Measurements from ENCODE around the gene OXT.

Gene OXT

DNA sequence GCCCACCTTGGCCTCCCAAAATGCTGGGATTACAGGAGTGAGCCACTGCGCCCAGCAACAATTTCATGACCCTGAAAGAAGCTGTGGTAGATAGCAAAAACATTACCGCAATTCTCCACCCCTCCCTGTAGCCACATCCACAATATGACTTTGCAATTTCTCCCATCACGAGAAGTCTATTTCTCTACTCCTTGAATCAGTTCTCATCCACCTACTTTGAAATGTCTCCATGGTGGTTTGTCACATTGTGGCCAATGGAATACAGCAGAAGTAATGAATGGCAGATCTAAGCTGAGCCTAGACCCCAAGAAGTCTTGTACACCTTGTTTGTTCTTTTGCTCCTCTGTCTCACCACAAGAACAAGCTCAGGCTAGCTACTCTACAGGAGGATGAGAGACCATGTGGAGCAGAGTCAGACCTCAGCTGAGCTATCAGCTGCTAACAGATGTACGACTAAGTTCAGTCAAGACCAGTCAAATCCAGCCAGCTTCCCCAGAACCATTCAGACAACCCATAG lies 6.3 kb downstream of the OXT start:
- Histone ChIP-seq H3K4me1 (ENCODE audit: control insufficient read depth, insufficient read depth, low read length) (no peaks in the 10 kb centered on the region), H3K9ac (ENCODE audit: low read depth, low read length) (no peak overlapping the region), H3K9me3 (ENCODE audit: control insufficient read depth, insufficient read depth, low read length) (no peaks in the 10 kb centered on the region), H3K36me3 (ENCODE audit: control insufficient read depth, insufficient read depth, low read length) (no peaks in the 10 kb centered on the region), H3K27ac (ENCODE audit: low read depth, low read length) (no peak overlapping the region), H3K4me3 (ENCODE audit: low read depth, low read length) (no peak overlapping the region), H3K27me3 (ENCODE audit: control insufficient read depth, insufficient read depth, low read length) (peaks cover 34% of the 10 kb centered on the region)

DNA sequence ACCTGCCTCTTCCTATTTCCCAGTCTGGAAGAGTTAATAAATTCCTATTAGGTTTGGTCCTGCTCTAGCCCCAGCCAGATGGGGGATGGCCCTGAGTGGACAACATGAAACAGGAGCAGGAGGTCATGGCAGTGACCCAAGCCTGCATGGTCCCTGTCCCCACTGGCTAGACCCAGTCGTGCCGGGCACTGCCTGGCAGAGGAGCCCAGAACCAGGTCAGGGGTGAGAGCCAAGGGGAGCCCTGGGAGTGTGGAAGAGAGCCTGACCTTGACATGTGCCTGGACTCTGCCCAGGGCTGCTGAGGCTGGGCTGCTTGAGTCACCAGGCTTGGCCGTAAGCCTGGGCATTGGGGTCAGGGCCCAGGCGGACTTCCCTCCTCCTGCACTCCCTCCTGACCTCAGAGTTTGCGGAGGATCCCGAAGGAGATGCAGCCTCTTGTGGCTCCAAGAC lies 9.5 kb downstream of the OXT start:
- Histone ChIP-seq H3K27ac (ENCODE audit: low read depth, low read length) (no peak overlapping the region), H3K27me3 (ENCODE audit: control insufficient read depth, insufficient read depth, low read length) (peaks cover 51% of the 10 kb centered on the region), H3K36me3 (ENCODE audit: control insufficient read depth, insufficient read depth, low read length) (no peaks in the 10 kb centered on the region), H3K4me1 (ENCODE audit: control insufficient read depth, insufficient read depth, low read length) (0 out of 2 replicates have a peak, but pooled peaks cover 5% of the 10 kb centered on the region), H3K9ac (ENCODE audit: low read depth, low read length) (no peak overlapping the region), H3K9me3 (ENCODE audit: control insufficient read depth, insufficient read depth, low read length) (no peaks in the 10 kb centered on the region), H3K4me3 (ENCODE audit: low read depth, low read length) (no peak overlapping the region)

DNA sequence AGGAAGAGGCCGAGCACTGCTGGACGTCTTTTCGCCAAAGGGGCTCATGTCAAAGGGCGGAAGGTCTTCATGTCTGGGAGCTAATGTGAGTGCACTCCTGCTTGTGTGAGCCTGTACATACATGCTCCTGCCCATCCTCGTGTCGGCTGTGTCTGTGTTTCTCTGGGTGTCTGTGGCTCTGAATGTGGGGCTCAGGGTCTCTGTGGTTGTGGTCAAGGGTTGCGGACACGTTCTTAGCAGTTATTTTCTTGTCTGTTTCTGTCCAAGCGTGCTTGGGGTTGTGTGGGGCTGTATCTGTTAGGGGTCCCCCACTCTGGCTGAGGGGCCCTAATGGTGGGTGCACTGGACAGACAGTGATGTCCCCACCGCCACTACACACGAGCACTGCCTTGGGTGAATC lies 10.2 kb downstream of the OXT start:
- Histone ChIP-seq H3K9me3 (ENCODE audit: control insufficient read depth, insufficient read depth, low read length) (no peaks in the 10 kb centered on the region), H3K4me3 (ENCODE audit: low read depth, low read length) (no peak overlapping the region), H3K36me3 (ENCODE audit: control insufficient read depth, insufficient read depth, low read length) (no peaks in the 10 kb centered on the region), H3K27me3 (ENCODE audit: control insufficient read depth, insufficient read depth, low read length) (peaks cover 51% of the 10 kb centered on the region), H3K9ac (ENCODE audit: low read depth, low read length) (no peak overlapping the region), H3K4me1 (ENCODE audit: control insufficient read depth, insufficient read depth, low read length) (0 out of 2 replicates have a peak, but pooled peaks cover 5% of the 10 kb centered on the region), H3K27ac (ENCODE audit: low read depth, low read length) (no peak overlapping the region)

DNA sequence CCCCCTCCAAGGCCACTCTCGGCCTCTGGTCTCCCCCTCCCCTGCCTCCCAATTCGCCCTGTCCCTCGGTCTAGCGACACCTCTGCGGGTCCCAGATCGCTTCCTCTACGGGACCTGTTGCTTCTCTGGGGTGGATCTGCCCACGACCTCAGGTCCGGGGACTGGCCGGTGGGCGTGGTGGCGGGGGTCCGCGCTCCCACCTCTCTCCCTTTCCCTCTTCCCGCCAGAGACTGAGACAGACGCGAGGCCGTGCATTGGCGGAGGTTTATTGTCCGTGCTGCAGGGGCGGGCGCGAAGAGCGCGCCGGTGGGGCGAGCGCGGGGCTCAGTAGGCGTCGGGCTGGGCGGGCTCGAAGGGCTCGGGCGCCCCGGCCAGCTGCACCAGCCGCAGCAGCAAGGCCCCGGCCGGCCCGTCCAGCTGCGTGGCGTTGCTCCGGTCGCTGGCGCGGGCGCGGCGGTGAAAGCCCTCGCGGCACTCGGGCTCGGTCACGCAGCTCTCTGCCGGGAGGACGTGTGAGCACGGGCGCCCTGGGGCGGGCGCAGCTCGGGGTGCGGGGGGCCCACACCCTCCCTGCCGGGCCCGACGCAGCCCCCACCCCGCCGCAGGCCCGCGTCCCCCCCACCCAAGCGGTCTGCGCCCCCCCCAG lies 11.0 kb downstream of the OXT start:
- Histone ChIP-seq H3K4me3 (ENCODE audit: low read depth, low read length) (peak overlapping the region; percentile 53; the same call in 1 of the 2 replicates), H3K9me3 (ENCODE audit: control insufficient read depth, insufficient read depth, low read length) (no peaks in the 10 kb centered on the region), H3K27ac (ENCODE audit: low read depth, low read length) (no peak overlapping the region), H3K27me3 (ENCODE audit: control insufficient read depth, insufficient read depth, low read length) (peaks cover 51% of the 10 kb centered on the region), H3K4me1 (ENCODE audit: control insufficient read depth, insufficient read depth, low read length) (0 out of 2 replicates have a peak, but pooled peaks cover 5% of the 10 kb centered on the region), H3K9ac (ENCODE audit: low read depth, low read length) (no peak overlapping the region), H3K36me3 (ENCODE audit: control insufficient read depth, insufficient read depth, low read length) (no peaks in the 10 kb centered on the region)

DNA sequence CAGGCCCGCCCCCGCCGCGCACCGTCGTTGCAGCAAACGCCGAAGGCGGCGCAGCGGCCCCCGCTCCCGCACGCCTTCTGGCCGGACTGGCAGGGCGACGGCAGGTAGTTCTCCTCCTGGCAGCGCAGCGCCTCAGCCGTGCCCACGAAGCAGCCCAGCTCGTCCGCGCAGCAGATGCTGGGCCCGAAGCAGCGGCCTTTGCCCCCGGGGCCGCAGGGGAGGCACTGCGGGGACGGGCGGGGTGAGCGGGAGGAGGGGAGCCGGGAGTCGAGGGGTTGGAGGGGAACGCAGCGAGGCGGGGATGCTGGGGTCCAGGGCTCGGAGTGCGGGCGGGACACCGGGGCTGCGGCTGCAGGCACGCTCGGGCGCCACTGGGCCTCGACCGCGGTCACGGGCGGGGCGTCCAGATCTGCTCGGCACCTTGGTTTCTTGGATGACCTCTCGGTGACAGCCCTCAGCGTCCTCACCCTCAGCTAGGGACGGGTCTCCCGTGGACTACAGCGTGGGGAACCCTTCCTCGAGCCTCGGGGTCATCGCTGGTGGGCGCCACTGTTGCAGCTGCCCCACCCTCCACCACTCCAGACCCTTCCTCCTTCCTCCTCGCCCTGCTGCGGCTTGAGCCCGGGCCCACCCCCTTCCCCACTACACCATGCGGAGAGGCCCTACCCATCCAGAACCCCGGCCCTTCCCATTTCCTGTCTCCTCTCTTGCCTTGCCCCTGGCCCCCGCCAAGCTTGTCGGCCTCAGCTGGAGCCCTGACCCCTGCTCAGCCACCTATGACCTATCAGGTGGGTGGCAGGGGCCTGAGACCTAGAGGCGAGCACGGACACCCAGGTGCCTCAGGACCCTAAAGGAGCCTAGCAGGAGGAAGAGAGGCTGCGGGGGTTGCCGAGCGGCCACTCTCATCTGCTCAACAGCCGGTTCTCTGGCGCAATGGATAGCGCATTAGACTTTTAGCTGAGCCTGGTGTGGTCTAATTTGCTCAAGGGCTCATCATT lies 11.8 kb downstream of the OXT start:
- H3K4me1 ChIP-seq (ENCODE audit: control insufficient read depth, insufficient read depth, low read length): 0 out of 2 replicates have a peak, but pooled peaks cover 5% of the 10 kb centered on the region
- H3K9me3 ChIP-seq (ENCODE audit: control insufficient read depth, insufficient read depth, low read length): no peaks in the 10 kb centered on the region
- no peaks in the 10 kb centered on the region for H3K36me3 ChIP-seq (ENCODE audit: control insufficient read depth, insufficient read depth, low read length)
- H3K9ac ChIP-seq (ENCODE audit: low read depth, low read length): no peak overlapping the region
- H3K27ac ChIP-seq (ENCODE audit: low read depth, low read length): no peak overlapping the region
- peaks cover 51% of the 10 kb centered on the region for H3K27me3 ChIP-seq (ENCODE audit: control insufficient read depth, insufficient read depth, low read length)
- peak overlapping the region; percentile 55 for H3K4me3 ChIP-seq (ENCODE audit: low read depth, low read length)

DNA sequence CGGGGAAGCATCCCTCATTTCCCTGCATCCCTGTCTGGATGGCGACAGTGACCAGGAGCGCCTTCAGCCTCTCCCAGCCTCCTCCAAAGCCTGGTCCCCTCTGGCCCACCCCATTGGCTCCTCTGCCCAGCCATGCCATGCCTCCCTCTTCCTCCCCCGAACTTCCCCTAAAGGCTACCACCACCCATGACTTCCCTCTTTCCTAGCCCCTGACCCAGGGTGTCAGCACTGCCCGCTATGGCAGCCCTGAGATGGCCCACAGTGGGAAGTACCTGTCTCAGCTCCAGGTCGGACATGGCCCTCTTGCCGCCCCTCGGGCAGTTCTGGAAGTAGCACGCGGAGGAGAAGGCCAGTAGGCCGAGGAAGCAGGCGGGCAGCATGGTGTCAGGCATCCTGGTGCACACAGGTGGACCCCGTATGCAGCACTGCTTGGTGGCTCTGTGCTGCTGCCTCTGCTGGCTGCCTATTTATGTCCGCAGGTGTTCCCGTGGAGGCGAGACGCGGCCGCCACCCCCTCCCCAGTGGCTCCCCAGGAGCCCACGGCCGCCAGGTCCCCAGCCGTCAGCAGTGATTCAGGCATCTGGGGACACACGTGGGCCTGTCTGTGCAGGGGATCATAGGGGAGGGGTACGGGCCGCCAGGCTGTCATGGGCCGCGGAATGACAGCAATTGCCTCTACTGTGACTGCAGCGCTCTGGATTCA lies 13.0 kb downstream of the OXT start, which contains the start of gene AVP:
Gene AVP (minus strand): TSS at position 442 of the 703 bp plus-strand sequence. CDS start 50 bp downstream, at position 392.
- 0 out of 2 replicates have a peak, but pooled peaks cover 5% of the 10 kb centered on the region for H3K4me1 ChIP-seq (ENCODE audit: control insufficient read depth, insufficient read depth, low read length)
- H3K9ac ChIP-seq (ENCODE audit: low read depth, low read length): no peak within 1 kb of the TSS
- H3K27ac ChIP-seq (ENCODE audit: low read depth, low read length): no peak within 1 kb of the TSS
- H3K4me3 ChIP-seq (ENCODE audit: low read depth, low read length): peak within 1 kb of the TSS; percentile 55; the same call in 1 of the 2 replicates
- H3K9me3 ChIP-seq (ENCODE audit: control insufficient read depth, insufficient read depth, low read length): no peaks in the 10 kb centered on the region
- H3K36me3 ChIP-seq (ENCODE audit: control insufficient read depth, insufficient read depth, low read length): no peaks in the 10 kb centered on the region
- peaks cover 51% of the 10 kb centered on the region for H3K27me3 ChIP-seq (ENCODE audit: control insufficient read depth, insufficient read depth, low read length)

DNA sequence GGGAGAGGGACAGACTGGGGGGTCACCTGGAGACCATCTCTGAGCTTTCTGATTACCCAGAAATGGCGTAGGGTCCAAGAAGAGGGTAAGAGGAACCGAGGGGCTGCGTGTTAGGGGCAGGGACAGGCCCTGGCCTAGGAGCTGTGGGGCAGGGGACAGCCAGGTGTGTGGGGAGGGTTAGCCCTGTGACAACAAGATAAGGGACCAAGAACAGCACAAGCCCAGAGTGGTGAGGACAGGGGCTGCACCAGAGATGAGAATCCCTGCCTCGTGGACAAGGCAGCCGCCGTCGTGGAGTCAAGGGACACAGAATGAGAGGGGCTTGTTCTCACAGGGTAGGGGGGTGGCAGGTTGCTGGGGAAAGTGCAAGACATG lies 13.6 kb downstream of the OXT start:
- no peak overlapping the region for H3K9ac ChIP-seq (ENCODE audit: low read depth, low read length)
- H3K36me3 ChIP-seq (ENCODE audit: control insufficient read depth, insufficient read depth, low read length): no peaks in the 10 kb centered on the region
- H3K4me1 ChIP-seq (ENCODE audit: control insufficient read depth, insufficient read depth, low read length): 0 out of 2 replicates have a peak, but pooled peaks cover 5% of the 10 kb centered on the region
- H3K27me3 ChIP-seq (ENCODE audit: control insufficient read depth, insufficient read depth, low read length): peaks cover 51% of the 10 kb centered on the region
- no peaks in the 10 kb centered on the region for H3K9me3 ChIP-seq (ENCODE audit: control insufficient read depth, insufficient read depth, low read length)
- no peak overlapping the region for H3K27ac ChIP-seq (ENCODE audit: low read depth, low read length)
- no peak overlapping the region for H3K4me3 ChIP-seq (ENCODE audit: low read depth, low read length)

DNA sequence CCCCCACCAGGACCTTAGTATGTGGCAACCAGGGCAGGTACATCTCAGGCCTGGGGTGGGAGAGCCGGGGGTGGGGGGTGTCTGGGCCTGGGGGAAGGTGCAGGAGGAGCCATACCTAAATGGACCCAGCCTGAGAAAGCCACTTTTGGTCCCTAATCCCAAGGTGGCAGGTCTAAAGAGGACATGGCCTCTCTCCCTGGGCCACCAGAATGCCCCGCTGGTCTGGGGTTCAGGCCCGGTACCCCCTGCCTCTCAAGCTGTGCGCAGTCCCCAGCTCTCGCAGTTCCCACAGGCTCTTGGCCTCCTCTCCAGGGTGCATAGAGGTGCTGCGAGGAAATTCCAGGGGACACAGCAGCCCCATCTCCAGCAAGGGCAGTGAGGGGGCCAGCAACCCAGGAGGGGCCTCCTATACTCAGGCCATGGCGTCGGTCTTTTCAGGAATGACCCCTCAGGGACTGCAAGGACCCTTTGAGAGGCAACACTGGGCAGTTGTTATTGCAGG lies 14.2 kb downstream of the OXT start:
- Histone ChIP-seq H3K27me3 (ENCODE audit: control insufficient read depth, insufficient read depth, low read length) (peaks cover 45% of the 10 kb centered on the region), H3K4me1 (ENCODE audit: control insufficient read depth, insufficient read depth, low read length) (0 out of 2 replicates have a peak, but pooled peaks cover 5% of the 10 kb centered on the region), H3K9ac (ENCODE audit: low read depth, low read length) (no peak overlapping the region), H3K36me3 (ENCODE audit: control insufficient read depth, insufficient read depth, low read length) (no peaks in the 10 kb centered on the region), H3K9me3 (ENCODE audit: control insufficient read depth, insufficient read depth, low read length) (no peaks in the 10 kb centered on the region), H3K27ac (ENCODE audit: low read depth, low read length) (no peak overlapping the region), H3K4me3 (ENCODE audit: low read depth, low read length) (no peak overlapping the region)

DNA sequence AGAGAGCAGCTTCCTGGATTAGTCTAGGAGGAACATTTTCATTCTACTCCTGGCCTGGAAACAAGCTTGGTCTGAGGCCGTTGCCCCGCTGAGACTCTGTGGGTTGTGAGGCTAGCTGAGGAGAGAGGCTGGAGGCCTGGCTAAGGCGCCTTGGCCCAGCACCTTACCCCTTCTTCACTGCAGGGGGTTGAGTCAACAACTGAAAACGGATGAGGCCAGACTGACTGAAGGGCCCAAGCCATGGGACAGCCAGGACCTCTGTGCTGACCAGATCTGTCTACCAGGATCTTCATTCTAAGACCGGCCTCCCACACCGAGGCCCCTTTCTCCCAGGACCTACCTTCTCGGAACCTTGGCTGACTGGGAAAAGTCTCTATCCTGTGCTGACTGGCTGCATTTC lies 16.6 kb downstream of the OXT start:
- Histone ChIP-seq H3K4me1 (ENCODE audit: control insufficient read depth, insufficient read depth, low read length) (0 out of 2 replicates have a peak, but pooled peaks cover 5% of the 10 kb centered on the region), H3K9ac (ENCODE audit: low read depth, low read length) (no peak overlapping the region), H3K9me3 (ENCODE audit: control insufficient read depth, insufficient read depth, low read length) (no peaks in the 10 kb centered on the region), H3K36me3 (ENCODE audit: control insufficient read depth, insufficient read depth, low read length) (no peaks in the 10 kb centered on the region), H3K4me3 (ENCODE audit: low read depth, low read length) (no peak overlapping the region), H3K27me3 (ENCODE audit: control insufficient read depth, insufficient read depth, low read length) (peaks cover 36% of the 10 kb centered on the region), H3K27ac (ENCODE audit: low read depth, low read length) (no peak overlapping the region)

DNA sequence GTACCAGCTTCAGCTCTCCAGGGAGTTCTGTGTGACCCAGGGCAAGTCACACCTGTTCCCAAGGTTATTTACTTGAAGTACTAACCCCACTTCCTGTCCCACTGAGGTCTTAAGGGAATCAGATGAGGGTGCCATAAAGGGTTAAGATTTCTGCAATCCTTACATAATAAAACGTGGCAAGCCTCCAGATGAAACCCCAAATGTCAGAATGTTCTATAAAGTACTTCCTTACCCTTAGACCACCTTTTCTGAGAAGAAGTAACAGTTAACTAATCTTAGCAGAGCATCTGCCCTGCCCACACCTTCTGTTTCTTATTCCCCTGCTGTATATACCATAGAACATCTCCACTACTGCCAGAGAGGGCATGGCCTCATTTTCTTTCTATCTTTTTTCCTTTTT lies 19.1 kb downstream of the OXT start:
- Histone ChIP-seq H3K9ac (ENCODE audit: low read depth, low read length) (no peak overlapping the region), H3K36me3 (ENCODE audit: control insufficient read depth, insufficient read depth, low read length) (no peaks in the 10 kb centered on the region), H3K27me3 (ENCODE audit: control insufficient read depth, insufficient read depth, low read length) (peaks cover 19% of the 10 kb centered on the region), H3K27ac (ENCODE audit: low read depth, low read length) (no peak overlapping the region), H3K9me3 (ENCODE audit: control insufficient read depth, insufficient read depth, low read length) (no peaks in the 10 kb centered on the region), H3K4me1 (ENCODE audit: control insufficient read depth, insufficient read depth, low read length) (no peaks in the 10 kb centered on the region), H3K4me3 (ENCODE audit: low read depth, low read length) (no peak overlapping the region)
